ENCODE data around the gene AP1S2.

AP1S2 gene

DNA sequence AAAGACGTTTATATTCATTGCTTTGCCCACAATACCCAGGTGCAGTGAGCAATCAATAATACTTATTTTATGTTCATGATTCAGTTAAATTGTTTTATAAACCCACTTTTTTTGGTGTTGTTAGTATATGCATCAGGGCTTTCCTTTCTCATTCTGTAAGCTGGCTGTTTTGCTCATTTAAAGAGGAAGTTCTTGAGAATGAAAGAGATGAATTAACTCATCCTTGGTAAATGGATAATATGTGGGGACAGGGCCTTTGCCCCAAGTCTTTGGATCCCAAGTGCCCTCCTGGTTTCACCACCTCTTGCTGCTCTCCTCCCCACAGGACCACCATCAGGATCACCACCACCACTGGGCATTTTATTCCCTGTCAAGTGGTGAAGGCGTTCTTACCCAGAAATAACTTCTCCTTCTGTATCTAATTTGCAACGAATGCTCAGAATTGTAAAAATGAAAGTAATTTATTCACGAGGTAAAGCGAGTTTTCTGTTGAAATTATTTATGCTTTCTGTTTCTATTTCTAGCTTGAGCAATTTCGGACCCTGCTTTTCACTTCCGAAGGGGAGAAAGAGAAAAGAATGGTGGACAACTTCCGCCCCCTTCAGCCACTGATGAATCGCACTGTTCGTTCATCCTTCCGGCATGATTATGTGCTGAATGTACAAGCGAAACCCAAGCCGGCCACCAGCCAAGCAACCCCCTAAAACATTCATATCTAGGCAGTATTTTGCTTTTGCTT is 72.5 kb downstream of the AP1S2 start:
- Histone ChIP-seq H3K27me3 (ENCODE audit: insufficient read depth, low read length, poor library complexity) (no peaks in the 10 kb centered on the region), H3K4me3 (ENCODE audit: low read depth in 1 of 2, low read length in 2 of 2) (no peak overlapping the region), H3K4me1 (ENCODE audit: insufficient read depth, low read length) (no peaks in the 10 kb centered on the region), H3K27ac (ENCODE audit: low read length) (no peak overlapping the region), H3K79me2 (ENCODE audit: insufficient read depth, low read length) (no peaks in the 10 kb centered on the region), H3K9ac (ENCODE audit: low read depth, low read length) (no peak overlapping the region), H3K9me3 (ENCODE audit: insufficient read depth, low read length, severe bottlenecking) (no peaks in the 10 kb centered on the region), H4K20me1 (ENCODE audit: insufficient read depth, low read length) (no peaks in the 10 kb centered on the region), H3K4me2 (ENCODE audit: insufficient read depth, low read length) (no peak overlapping the region), H2AFZ (ENCODE audit: low read depth, low read length) (no peak overlapping the region), H3K36me3 (ENCODE audit: insufficient read depth, low read length) (peaks cover 8% of the 10 kb centered on the region; the same call in 1 of the 2 replicates)
- TF ChIP-seq EZH2 (IDR thresholded peaks at IDR 0.05; ENCODE audit: borderline replicate concordance, low read depth, low read length, severe bottlenecking) = no peak
- TF ChIP-seq, protein P1, sequence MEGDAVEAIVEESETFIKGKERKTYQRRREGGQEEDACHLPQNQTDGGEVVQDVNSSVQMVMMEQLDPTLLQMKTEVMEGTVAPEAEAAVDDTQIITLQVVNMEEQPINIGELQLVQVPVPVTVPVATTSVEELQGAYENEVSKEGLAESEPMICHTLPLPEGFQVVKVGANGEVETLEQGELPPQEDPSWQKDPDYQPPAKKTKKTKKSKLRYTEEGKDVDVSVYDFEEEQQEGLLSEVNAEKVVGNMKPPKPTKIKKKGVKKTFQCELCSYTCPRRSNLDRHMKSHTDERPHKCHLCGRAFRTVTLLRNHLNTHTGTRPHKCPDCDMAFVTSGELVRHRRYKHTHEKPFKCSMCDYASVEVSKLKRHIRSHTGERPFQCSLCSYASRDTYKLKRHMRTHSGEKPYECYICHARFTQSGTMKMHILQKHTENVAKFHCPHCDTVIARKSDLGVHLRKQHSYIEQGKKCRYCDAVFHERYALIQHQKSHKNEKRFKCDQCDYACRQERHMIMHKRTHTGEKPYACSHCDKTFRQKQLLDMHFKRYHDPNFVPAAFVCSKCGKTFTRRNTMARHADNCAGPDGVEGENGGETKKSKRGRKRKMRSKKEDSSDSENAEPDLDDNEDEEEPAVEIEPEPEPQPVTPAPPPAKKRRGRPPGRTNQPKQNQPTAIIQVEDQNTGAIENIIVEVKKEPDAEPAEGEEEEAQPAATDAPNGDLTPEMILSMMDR (IDR thresholded peaks at IDR 0.05; ENCODE audit: borderline replicate concordance, extremely low read depth, low read length, poor library complexity, severe bottlenecking) = no peak
- ATAC-seq (ENCODE audit: insufficient read depth, low read depth) (no peak), DNase-seq (no peak)

Measured in DND-41 (cell line).